Spleen (tissue), 11 donors: ENCODE measurements around the gene CLCNKB. TPM values are rescaled to one million over a fixed set of nuclear protein-coding genes. Genes with fewer than 3 reads are reported as not detected.

ENCODE experiments used
- DNase-seq: peaks from one replicate; pipeline ENCODE4 v3.0.0-alpha.2; 2020
- H3K27ac ChIP-seq, 8 donors: fragments of 200-600 bp; sonication (generic) in 7 of 8; 1 replicate in 4 of 8; 2 replicates in 4 of 8; pipeline versions ENCODE4 v1.5.0 to v1.8.0; 2016 to 2021; ENCODE audit warnings: inconsistent platforms in 4 of 8, mild to moderate bottlenecking in 4 of 8, moderate library complexity in 1 of 8
- H3K27me3 ChIP-seq, 7 donors: fragments of 200-600 bp; sonication (generic) in 6 of 7; replicated peaks in 1 of 7; 1 replicate in 4 of 7; 2 replicates in 3 of 7; pipeline versions ENCODE4 v1.5.0 to v1.8.0; 2016 to 2021; ENCODE audit warnings: inconsistent platforms in 3 of 7, mild to moderate bottlenecking in 1 of 7
- H3K36me3 ChIP-seq, 6 donors: fragments of 200-600 bp; sonication (generic) in 5 of 6; 1 replicate in 4 of 6; 2 replicates in 2 of 6; pipeline versions ENCODE4 v1.5.0 to v1.8.0; 2016 to 2021; ENCODE audit warnings: inconsistent platforms in 2 of 6
- H3K4me1 ChIP-seq, 6 donors: fragments of 200-600 bp; sonication (generic) in 5 of 6; 1 replicate in 3 of 6; 2 replicates in 3 of 6; pipeline versions ENCODE4 v1.5.0 to v1.8.0; 2016 to 2021; ENCODE audit warnings: inconsistent platforms in 3 of 6
- H3K4me3 ChIP-seq, 8 donors: fragments of 200-600 bp; sonication (generic) in 7 of 8; 1 replicate in 4 of 8; 2 replicates in 4 of 8; pipeline versions ENCODE4 v1.5.0 to v1.8.0; 2016 to 2021; ENCODE audit warnings: inconsistent platforms in 4 of 8, mild to moderate bottlenecking in 4 of 8, moderate library complexity in 2 of 8
- H3K9me3 ChIP-seq, 8 donors: fragments of 200-600 bp; sonication (generic) in 7 of 8; 1 replicate in 4 of 8; 2 replicates in 4 of 8; pipeline versions ENCODE4 v1.5.0 to v1.8.0; 2016 to 2021; ENCODE audit warnings: inconsistent platforms in 4 of 8
- POLR2A ChIP-seq, 3 donors: fragments of 450-650 bp; IDR thresholded peaks; one replicate each; pipeline ENCODE4 v1.5.1; 2017; ENCODE audit warnings: antibody characterized with exemption in 3 of 3, mild to moderate bottlenecking in 1 of 3
- POLR2AphosphoS5 ChIP-seq, 3 donors: sonication (generic); formaldehyde crosslinking; IDR thresholded peaks; one replicate each; pipeline ENCODE4 v1.5.1; 2017; ENCODE audit warnings: antibody characterized with exemption in 3 of 3
- WGBS, 5 donors: extraction: QIAGEN DNeasy Blood & Tissue Kit in 3 of 5; methylation state at CpG; one replicate each; pipeline versions ENCODE4 v1.1.5 to v1.1.7; 2013 to 2018; 5-methylcytosine and 5-hydroxymethylcytosine counted together
- intact Hi-C: fragments of 100-400 bp; cut with DNase I; formaldehyde crosslinking; loops from one replicate; pipeline ENCODE4 v1.15.0; 2023; ENCODE audit warnings: low total_unique reads
- polyA plus RNA-seq, 3 donors: library from polyadenylated mRNA; stranded (reverse); fragments of 200-250 nt; gene quantifications; one replicate each; pipeline ENCODE4 v1.2.1, GENCODE V29; 2013
- total RNA-seq, 7 donors: library from RNA; depleted of rRNA in 3 of 7; stranded (reverse); fragments of >200 nt in 3 of 7; fragmentation: NEBNext Ultra II Directional in 4 of 7; extraction: Animal tissue kit (Norgen Biotek cat#: 25700) in 4 of 7; gene quantifications; one replicate each; pipeline versions ENCODE4 v1.1.0 to v1.2.1, GENCODE V29; 2016 to 2021
- TF ChIP-seq, protein P1 (sequence below), 11 experiments: fragments of 200-600 bp in 7 of 11; fragments of 450-650 bp in 4 of 11; sonication (generic) in 4 of 11; IDR thresholded peaks in 8 of 11; conservative IDR thresholded peaks in 3 of 11; 1 replicate in 7 of 11; 2 replicates in 4 of 11; pipeline versions ENCODE4 v1.4.0 to v1.8.0; 2016 to 2021; ENCODE audit warnings: antibody characterized with exemption in 11 of 11, inconsistent platforms in 4 of 11, mild to moderate bottlenecking in 1 of 11
- donor health status: healthy with polysubstance abuse.
- donor health status: DM: no; HTN: no; CAD: no; lungs with moderate emphysema.
- donor health status: DM: no; HTN: no; CAD: no.
- donor health status: Bipolar disorder and iron deficiency.
- donor health status: healthy.
- donor health status: DM: no; HTN: no; CAD: no.
- donor health status: DM: yes; HTN: yes; CAD: no.

The CLCNKB gene
- total and polyA plus RNA-seq, 10 donors = 0.04 to 0.13 (median 0.08) TPM; not detected in 6

DNA sequence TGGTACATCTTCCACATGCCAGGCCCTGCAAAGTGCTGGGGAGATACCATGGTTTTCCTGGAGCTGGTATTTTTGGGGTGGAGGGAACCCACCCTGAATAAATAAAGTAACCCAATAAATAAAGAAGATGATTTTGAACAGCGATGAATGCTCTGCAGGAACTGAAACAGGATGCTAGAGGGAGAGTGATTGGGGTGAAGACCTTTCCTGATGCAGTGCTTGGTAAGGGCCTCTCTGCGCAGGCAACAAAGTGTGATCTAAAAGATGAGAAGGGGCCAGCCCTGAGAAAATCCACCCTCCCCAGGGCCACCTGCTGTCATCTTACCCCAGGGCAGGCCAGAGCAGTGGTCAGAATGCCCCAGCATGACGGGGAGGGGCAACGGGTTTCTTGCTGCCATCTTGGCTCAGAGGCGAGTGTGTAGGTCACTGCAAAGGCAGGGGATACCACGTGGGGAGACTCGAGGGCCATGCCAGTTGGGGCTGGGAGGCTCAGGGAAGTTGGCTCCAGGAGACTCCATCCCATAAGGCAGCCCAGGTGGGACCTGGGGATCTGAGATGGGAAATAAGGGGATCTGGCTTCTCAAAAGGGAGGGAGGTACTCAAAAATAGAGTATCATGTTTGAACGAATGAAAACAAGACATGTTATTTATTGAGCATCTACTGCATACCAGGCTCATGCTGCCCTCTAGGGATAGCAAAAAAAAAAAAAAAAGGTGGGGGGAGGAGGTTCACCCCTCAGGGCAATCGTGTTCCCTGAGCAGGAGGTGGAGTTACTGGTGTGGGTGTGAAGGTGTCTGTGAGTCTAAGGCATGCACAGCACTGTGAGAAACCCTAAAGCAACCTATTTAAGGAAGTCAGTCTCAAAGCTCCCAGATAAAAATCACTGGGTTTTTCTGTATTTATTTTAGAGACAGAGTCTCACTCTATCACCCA lies 36.8 kb upstream of the CLCNKB start:
- Histone ChIP-seq H3K36me3 (no peaks in the 10 kb centered on the region), H3K4me1 (peaks cover 0 to 22% (median 0%) of the 10 kb centered on the region in 6 donors), H3K9me3 (no peaks in the 10 kb centered on the region), H3K27me3 (peaks cover 0 to under 1% (median 0%) of the 10 kb centered on the region in 7 donors), H3K4me3 (no peak overlapping the region), H3K27ac (no peak overlapping the region)
- no peak for DNase-seq
- TF ChIP-seq POLR2A (IDR thresholded peaks at IDR 0.05) (no peak), POLR2AphosphoS5 (IDR thresholded peaks at IDR 0.05) (no peak)
- TF ChIP-seq, protein P1, sequence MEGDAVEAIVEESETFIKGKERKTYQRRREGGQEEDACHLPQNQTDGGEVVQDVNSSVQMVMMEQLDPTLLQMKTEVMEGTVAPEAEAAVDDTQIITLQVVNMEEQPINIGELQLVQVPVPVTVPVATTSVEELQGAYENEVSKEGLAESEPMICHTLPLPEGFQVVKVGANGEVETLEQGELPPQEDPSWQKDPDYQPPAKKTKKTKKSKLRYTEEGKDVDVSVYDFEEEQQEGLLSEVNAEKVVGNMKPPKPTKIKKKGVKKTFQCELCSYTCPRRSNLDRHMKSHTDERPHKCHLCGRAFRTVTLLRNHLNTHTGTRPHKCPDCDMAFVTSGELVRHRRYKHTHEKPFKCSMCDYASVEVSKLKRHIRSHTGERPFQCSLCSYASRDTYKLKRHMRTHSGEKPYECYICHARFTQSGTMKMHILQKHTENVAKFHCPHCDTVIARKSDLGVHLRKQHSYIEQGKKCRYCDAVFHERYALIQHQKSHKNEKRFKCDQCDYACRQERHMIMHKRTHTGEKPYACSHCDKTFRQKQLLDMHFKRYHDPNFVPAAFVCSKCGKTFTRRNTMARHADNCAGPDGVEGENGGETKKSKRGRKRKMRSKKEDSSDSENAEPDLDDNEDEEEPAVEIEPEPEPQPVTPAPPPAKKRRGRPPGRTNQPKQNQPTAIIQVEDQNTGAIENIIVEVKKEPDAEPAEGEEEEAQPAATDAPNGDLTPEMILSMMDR (IDR thresholded peaks at IDR 0.05 in 8 of 11, conservative IDR thresholded peaks at IDR 0.05 in 3 of 11) = no peak
- 61 to 71% (median 65%) methylated on average over 9 of the region's 9 CpGs for WGBS, 5 donors
- intact Hi-C loops = loop anchor here (10.0 kb wide), 1 partner anchor 48 kb away; no protein-coding TSS in a partner anchor

DNA sequence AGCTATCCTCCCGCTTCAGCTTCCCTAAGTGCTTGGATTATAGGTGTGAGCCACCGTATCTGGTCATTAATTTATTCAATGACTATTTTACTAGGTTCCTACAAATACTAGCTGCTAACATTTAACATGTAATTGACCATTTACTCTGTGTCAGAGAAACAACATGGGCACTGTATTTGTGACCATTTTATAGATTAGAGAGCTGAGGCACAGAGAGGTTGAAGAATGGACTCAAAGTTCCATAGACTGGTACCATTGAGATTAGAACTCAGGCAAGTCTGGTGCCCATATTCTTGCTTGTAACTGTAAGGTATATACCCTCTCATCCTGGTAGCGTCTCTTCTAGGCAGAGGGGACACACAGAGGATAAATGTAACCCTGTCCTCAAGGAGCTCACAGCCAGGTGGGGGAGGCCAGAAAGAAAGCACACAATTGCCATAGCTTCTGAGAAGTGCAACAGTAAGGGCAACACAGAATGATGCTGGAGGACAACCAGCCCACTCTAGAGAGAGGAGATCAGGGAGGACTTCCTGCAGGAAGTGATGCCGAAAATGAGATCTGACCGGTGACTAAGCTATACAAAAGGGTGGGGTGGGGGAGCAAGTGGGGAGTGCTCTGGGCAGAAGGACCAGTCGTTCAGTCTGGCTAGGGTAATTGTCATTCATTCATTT lies 35.8 kb upstream of the CLCNKB start:
- TF ChIP-seq POLR2A (IDR thresholded peaks at IDR 0.05) (no peak), POLR2AphosphoS5 (IDR thresholded peaks at IDR 0.05) (no peak)
- TF ChIP-seq, protein P1 (IDR thresholded peaks at IDR 0.05 in 8 of 11, conservative IDR thresholded peaks at IDR 0.05 in 3 of 11) = no peak
- no peak overlapping the region for H3K27ac ChIP-seq
- H3K4me3 ChIP-seq = no peak overlapping the region
- H3K9me3 ChIP-seq = no peaks in the 10 kb centered on the region
- WGBS, 5 donors = 64 to 77% (median 71%) methylated on average over 6 of the region's 6 CpGs
- intact Hi-C loops = loop anchor here (10.0 kb wide), 1 partner anchor 47 kb away; no protein-coding TSS in a partner anchor
- no peak for DNase-seq
- peaks cover 4 to 32% (median 7%) of the 10 kb centered on the region in 6 donors for H3K4me1 ChIP-seq
- H3K27me3 ChIP-seq = peaks cover 0 to 10% (median 0%) of the 10 kb centered on the region in 7 donors
- no peaks in the 10 kb centered on the region for H3K36me3 ChIP-seq

DNA sequence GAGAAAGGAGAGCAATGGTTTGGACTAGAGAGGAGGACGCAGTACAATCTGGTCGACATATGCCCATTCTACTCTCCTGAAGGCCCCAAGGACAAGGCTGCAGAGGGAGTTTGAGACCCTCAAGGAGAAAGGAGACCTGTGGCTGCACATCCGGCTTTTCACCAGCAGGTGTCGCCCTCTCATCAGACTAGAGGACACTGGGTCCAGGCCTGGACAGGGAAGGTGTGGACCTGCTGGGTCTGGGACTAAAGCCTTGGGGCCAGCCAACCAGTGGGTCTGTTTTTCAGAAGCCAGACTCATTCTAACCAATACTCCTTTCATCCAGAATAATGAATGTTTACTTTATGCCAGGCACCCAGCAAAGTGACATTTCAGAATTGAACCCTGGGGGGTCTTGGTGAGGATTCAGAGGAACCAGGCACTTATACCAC lies 34.5 kb upstream of the CLCNKB start:
- WGBS, 5 donors = 3 to 9% (median 6%) methylated on average over 2 to 4 of the region's 4 CpGs
- Histone ChIP-seq H3K27ac (no peak overlapping the region), H3K27me3 (peaks cover 0 to 17% (median 0%) of the 10 kb centered on the region in 7 donors), H3K36me3 (no peaks in the 10 kb centered on the region), H3K9me3 (no peaks in the 10 kb centered on the region), H3K4me1 (peaks cover 6 to 44% (median 14%) of the 10 kb centered on the region in 6 donors), H3K4me3 (no peak overlapping the region)
- DNase-seq = peak; percentile 92
- TF ChIP-seq, protein P1 (IDR thresholded peaks at IDR 0.05 in 8 of 11, conservative IDR thresholded peaks at IDR 0.05 in 3 of 11) = peak; percentile 80 to 96 (median 94)
- TF ChIP-seq POLR2AphosphoS5 (IDR thresholded peaks at IDR 0.05) = no peak
- intact Hi-C loops = loop anchor here (10.0 kb wide), 1 partner anchor 46 kb away; no protein-coding TSS in a partner anchor
